DND-41 (cell line): ENCODE data around the gene FH.

Experiments
- ATAC-seq: fragments of 200-7000 bp; cut with Tn5 transposase; 3 replicates; pipeline ENCODE4 v1.9.1; 2021; ENCODE audit warnings: low read depth; ENCODE audit not compliant: insufficient read depth
- DNase-seq: peaks from one replicate; pipeline ENCODE4 v3.0.0-alpha.2; 2020
- H2AFZ ChIP-seq: 2 replicates; pipeline ENCODE4 v1.6.0; 2012; ENCODE audit warnings: low read depth, low read length
- H3K27ac ChIP-seq: 2 replicates; pipeline ENCODE4 v1.5.1; 2012; ENCODE audit warnings: low read length, inconsistent platforms
- H3K27me3 ChIP-seq: fragments of 200-600 bp; sonication (generic); 2 replicates; pipeline ENCODE4 v1.6.0; 2012; ENCODE audit warnings: low read length, mild to moderate bottlenecking, inconsistent platforms; ENCODE audit not compliant: insufficient read depth, poor library complexity
- H3K36me3 ChIP-seq: 2 replicates; pipeline ENCODE4 v1.5.1; 2012; ENCODE audit warnings: low read length, inconsistent platforms; ENCODE audit not compliant: insufficient read depth
- H3K4me1 ChIP-seq: 2 replicates; pipeline ENCODE4 v1.5.1; 2012; ENCODE audit warnings: mild to moderate bottlenecking, low read length; ENCODE audit not compliant: insufficient read depth
- H3K4me2 ChIP-seq: 2 replicates; pipeline ENCODE4 v1.6.0; 2012; ENCODE audit warnings: mild to moderate bottlenecking, moderate library complexity, low read length, inconsistent platforms; ENCODE audit not compliant: insufficient read depth
- H3K4me3 ChIP-seq, 2 experiments: fragments of 200-600 bp in 1 of 2; shearing (Covaris generic) in 1 of 2; 2 replicates each; pipeline ENCODE4 v1.5.1; 2012 to 2016; ENCODE audit warnings: inconsistent platforms in 2 of 2, low read length in 2 of 2, mild to moderate bottlenecking in 2 of 2, low read depth in 1 of 2, moderate library complexity in 1 of 2
- H3K79me2 ChIP-seq: 2 replicates; pipeline ENCODE4 v1.6.0; 2012; ENCODE audit warnings: low read length, inconsistent platforms; ENCODE audit not compliant: insufficient read depth
- H3K9ac ChIP-seq: 2 replicates; pipeline ENCODE4 v1.6.0; 2012; ENCODE audit warnings: low read depth, mild to moderate bottlenecking, inconsistent platforms, low read length, moderate library complexity
- H3K9me3 ChIP-seq: 2 replicates; pipeline ENCODE4 v1.5.1; 2012; ENCODE audit warnings: low read length, moderate library complexity, mild to moderate bottlenecking, inconsistent platforms; ENCODE audit not compliant: insufficient read depth, severe bottlenecking
- H4K20me1 ChIP-seq: 2 replicates; pipeline ENCODE4 v1.6.0; 2012; ENCODE audit warnings: low read length; ENCODE audit not compliant: insufficient read depth
- CTCF ChIP-seq: IDR thresholded peaks from 2 replicates; pipeline ENCODE4 v1.5.1; 2012; ENCODE audit warnings: borderline replicate concordance, low read length, moderate library complexity, mild to moderate bottlenecking; ENCODE audit not compliant: poor library complexity, severe bottlenecking; ENCODE audit errors: extremely low read depth
- EZH2 ChIP-seq: IDR thresholded peaks from 3 replicates; pipeline ENCODE4 v1.6.1; 2012; ENCODE audit warnings: borderline replicate concordance, low read depth, mild to moderate bottlenecking, moderate library complexity, low read length, inconsistent platforms; ENCODE audit not compliant: severe bottlenecking

FH gene

GRCh38 chr1:241531195-241532161 lies 11.9 kb upstream of the FH start:
- no peaks in the 10 kb centered on the region for H3K36me3 ChIP-seq
- H3K4me3 ChIP-seq = peak overlapping the region; percentile 68 to 69
- H2AFZ ChIP-seq = peak overlapping the region; percentile 88
- TF ChIP-seq CTCF = peak; percentile 77
- TF ChIP-seq EZH2 = no peak
- H3K9ac ChIP-seq = peak overlapping the region; percentile 60
- peak overlapping the region; percentile 71 for H3K4me2 ChIP-seq
- ATAC-seq (peak; percentile 84), DNase-seq (no peak)
- H4K20me1 ChIP-seq = no peaks in the 10 kb centered on the region
- no peaks in the 10 kb centered on the region for H3K79me2 ChIP-seq
- peak overlapping the region; percentile 69 for H3K27ac ChIP-seq
- H3K4me1 ChIP-seq = peaks cover 10% of the 10 kb centered on the region
- no peaks in the 10 kb centered on the region for H3K9me3 ChIP-seq
- peaks cover 24% of the 10 kb centered on the region for H3K27me3 ChIP-seq

DNA sequence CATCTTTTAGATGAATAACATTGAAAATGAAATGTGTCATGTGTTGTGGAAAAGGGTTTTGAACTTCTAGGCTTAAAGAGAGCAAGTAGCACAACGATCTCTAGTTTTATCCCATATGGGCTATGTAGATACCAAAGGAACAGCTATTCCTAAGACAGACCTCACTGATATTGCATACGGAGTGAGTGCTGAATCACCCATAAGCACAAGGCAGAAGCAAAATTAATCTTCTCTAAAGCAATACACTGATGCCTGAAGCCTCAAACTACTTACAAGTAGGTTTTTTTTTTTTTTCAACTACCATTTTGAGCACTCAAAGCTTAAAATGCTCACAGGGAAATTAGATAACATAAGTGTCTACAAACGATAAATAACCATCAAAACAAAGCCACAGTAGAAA lies 7.6 kb upstream of the FH start:
- Histone ChIP-seq H3K9ac (no peak overlapping the region), H3K9me3 (no peaks in the 10 kb centered on the region), H3K4me2 (no peak overlapping the region), H3K27me3 (peaks cover 39% of the 10 kb centered on the region), H3K4me1 (peaks cover 7% of the 10 kb centered on the region), H3K79me2 (no peaks in the 10 kb centered on the region), H3K36me3 (no peaks in the 10 kb centered on the region), H3K4me3 (no peak overlapping the region), H3K27ac (no peak overlapping the region), H2AFZ (no peak overlapping the region), H4K20me1 (no peaks in the 10 kb centered on the region)
- no peak for TF ChIP-seq CTCF
- TF ChIP-seq EZH2 = no peak
- ATAC-seq (no peak), DNase-seq (no peak)

GRCh38 chr1:241525026-241525425 lies 5.5 kb upstream of the FH start:
- H3K4me2 ChIP-seq = no peak overlapping the region
- DNase-seq (no peak), ATAC-seq (no peak)
- TF ChIP-seq CTCF = no peak
- TF ChIP-seq EZH2 = no peak
- no peak overlapping the region for H2AFZ ChIP-seq
- H3K79me2 ChIP-seq = no peaks in the 10 kb centered on the region
- peaks cover 10% of the 10 kb centered on the region; the same call in 1 of the 2 replicates for H3K4me1 ChIP-seq
- no peaks in the 10 kb centered on the region for H3K36me3 ChIP-seq
- no peaks in the 10 kb centered on the region for H4K20me1 ChIP-seq
- H3K9me3 ChIP-seq = no peaks in the 10 kb centered on the region
- H3K27me3 ChIP-seq = peaks cover 39% of the 10 kb centered on the region
- H3K4me3 ChIP-seq = no peak overlapping the region
- H3K9ac ChIP-seq = no peak overlapping the region
- no peak overlapping the region for H3K27ac ChIP-seq
